NT2/D1 (cell line): ENCODE measurements around the gene OR6C6.
"Not testable (repeated sequence)": the region's sequence is repeated elsewhere in the genome, so short reads cannot be mapped to it uniquely, and the experiment has no call there.

Source experiments
- YY1 ChIP-seq: IDR thresholded peaks from 2 replicates; pipeline ENCODE4 v1.6.1; 2011; ENCODE audit not compliant: insufficient read length, insufficient read depth
- ZNF274 ChIP-seq: IDR thresholded peaks from 2 replicates; pipeline ENCODE4 v1.6.1; 2011; ENCODE audit warnings: mild to moderate bottlenecking, low read depth, low read length

- not testable (repeated sequence) for TF ChIP-seq YY1, ZNF274
Measured at GRCh38 chr12:55325801-55326200, 29.4 kb upstream of the OR6C6 start.
